ENCODE measurements around the gene MAGEA4. TPM values are rescaled to one million over a fixed set of nuclear protein-coding genes. Genes with fewer than 3 reads are reported as not detected.

The MAGEA4 gene
- total and polyA plus RNA-seq, 2 donors (not counting 1 experiment from before 2014, with no cell fraction given): not detected

- Mint-ChIP-seq H3K4me1 (no peaks in the 10 kb centered on the region), H3K4me3 (no peak overlapping the region), H3K9me3 (ENCODE audit: insufficient read depth) (no peaks in the 10 kb centered on the region), H3K27me3 (peaks cover 3% of the 10 kb centered on the region), H3K27ac (no peak overlapping the region)
- TF ChIP-seq EZH2 (IDR thresholded peaks at IDR 0.05; ENCODE audit: borderline replicate concordance, insufficient read depth, low read depth, low read length, poor library complexity, severe bottlenecking): no peak
- TF ChIP-seq, protein P1, sequence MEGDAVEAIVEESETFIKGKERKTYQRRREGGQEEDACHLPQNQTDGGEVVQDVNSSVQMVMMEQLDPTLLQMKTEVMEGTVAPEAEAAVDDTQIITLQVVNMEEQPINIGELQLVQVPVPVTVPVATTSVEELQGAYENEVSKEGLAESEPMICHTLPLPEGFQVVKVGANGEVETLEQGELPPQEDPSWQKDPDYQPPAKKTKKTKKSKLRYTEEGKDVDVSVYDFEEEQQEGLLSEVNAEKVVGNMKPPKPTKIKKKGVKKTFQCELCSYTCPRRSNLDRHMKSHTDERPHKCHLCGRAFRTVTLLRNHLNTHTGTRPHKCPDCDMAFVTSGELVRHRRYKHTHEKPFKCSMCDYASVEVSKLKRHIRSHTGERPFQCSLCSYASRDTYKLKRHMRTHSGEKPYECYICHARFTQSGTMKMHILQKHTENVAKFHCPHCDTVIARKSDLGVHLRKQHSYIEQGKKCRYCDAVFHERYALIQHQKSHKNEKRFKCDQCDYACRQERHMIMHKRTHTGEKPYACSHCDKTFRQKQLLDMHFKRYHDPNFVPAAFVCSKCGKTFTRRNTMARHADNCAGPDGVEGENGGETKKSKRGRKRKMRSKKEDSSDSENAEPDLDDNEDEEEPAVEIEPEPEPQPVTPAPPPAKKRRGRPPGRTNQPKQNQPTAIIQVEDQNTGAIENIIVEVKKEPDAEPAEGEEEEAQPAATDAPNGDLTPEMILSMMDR (IDR thresholded peaks at IDR 0.05): no peak
- Histone ChIP-seq H3K4me1 (ENCODE audit: control insufficient read depth in 2 of 2, insufficient read depth in 2 of 2, low read length in 2 of 2) (no peaks in the 10 kb centered on the region), H3K4me3 (ENCODE audit: control extremely low read depth in 1 of 5, extremely low read depth in 1 of 5, insufficient read depth in 1 of 5, low read depth in 2 of 5, low read length in 4 of 5) (no peak overlapping the region), H3K9me3 (ENCODE audit: control extremely low read depth in 1 of 3, control insufficient read depth in 2 of 3, insufficient read depth in 1 of 3, low read length in 2 of 3) (no peaks in the 10 kb centered on the region), H3K36me3 (replicated peaks in 1 of 2; ENCODE audit: control extremely low read depth in 1 of 2, control insufficient read depth in 1 of 2, extremely low read depth in 1 of 2, insufficient read depth in 2 of 2, low read length in 1 of 2) (no peaks in the 10 kb centered on the region), H3K9ac (ENCODE audit: low read length) (no peak overlapping the region), H3K4me2 (replicated peaks; ENCODE audit: low read depth, low read length, poor library complexity, severe bottlenecking) (no peak overlapping the region), H3K27me3 (replicated peaks in 1 of 4; ENCODE audit: control extremely low read depth in 1 of 4, control insufficient read depth in 3 of 4, insufficient read depth in 4 of 4, low read length in 3 of 4) (no peaks in the 10 kb centered on the region), H3K79me2 (ENCODE audit: control insufficient read depth, insufficient read depth, low read length) (no peaks in the 10 kb centered on the region), H2AFZ (ENCODE audit: insufficient read depth, low read depth, low read length, poor library complexity, severe bottlenecking) (no peak overlapping the region), H4K20me1 (ENCODE audit: control insufficient read depth, insufficient read depth, low read length, poor library complexity, severe bottlenecking) (no peaks in the 10 kb centered on the region), H3K27ac (ENCODE audit: low read length in 2 of 2) (no peak overlapping the region)
- DNase-seq (no peak), ATAC-seq (ENCODE audit: low read depth) (no peak)
- WGBS (ENCODE audit: insufficient coverage): 61% methylated on average over 5 of the region's 5 CpGs
- POLR2A ChIA-PET: no interaction called here
- CTCF ChIA-PET: no interaction called here
- intact Hi-C loops (cut with micrococcal nuclease): no loop called here
These were observed 37.2 kb upstream of the MAGEA4 start for GRCh38 chrX:151875270-151876026.

- ATAC-seq (ENCODE audit: low read depth): no peak
- H3K4me3 Mint-ChIP-seq: no peak overlapping the region
These were observed 34.1 kb upstream of the MAGEA4 start for GRCh38 chrX:151878574-151878973.

More at GRCh38 chrX:151878574-151878973, 34.1 kb upstream of the MAGEA4 start:
- intact Hi-C loops (cut with micrococcal nuclease): no loop called here
- Histone ChIP-seq H4K20me1 (ENCODE audit: control insufficient read depth, insufficient read depth, low read length, poor library complexity, severe bottlenecking) (no peaks in the 10 kb centered on the region), H3K9ac (ENCODE audit: low read length) (no peak overlapping the region), H3K4me3 (ENCODE audit: control extremely low read depth in 1 of 5, extremely low read depth in 1 of 5, insufficient read depth in 1 of 5, low read depth in 2 of 5, low read length in 4 of 5) (no peak overlapping the region), H3K27ac (ENCODE audit: low read length in 2 of 2) (no peak overlapping the region), H3K79me2 (ENCODE audit: control insufficient read depth, insufficient read depth, low read length) (no peaks in the 10 kb centered on the region), H3K9me3 (ENCODE audit: control extremely low read depth in 1 of 3, control insufficient read depth in 2 of 3, insufficient read depth in 1 of 3, low read length in 2 of 3) (no peaks in the 10 kb centered on the region), H3K27me3 (replicated peaks in 1 of 4; ENCODE audit: control extremely low read depth in 1 of 4, control insufficient read depth in 3 of 4, insufficient read depth in 4 of 4, low read length in 3 of 4) (no peaks in the 10 kb centered on the region), H3K36me3 (replicated peaks in 1 of 2; ENCODE audit: control extremely low read depth in 1 of 2, control insufficient read depth in 1 of 2, extremely low read depth in 1 of 2, insufficient read depth in 2 of 2, low read length in 1 of 2) (no peaks in the 10 kb centered on the region), H3K4me2 (replicated peaks; ENCODE audit: low read depth, low read length, poor library complexity, severe bottlenecking) (no peak overlapping the region), H3K4me1 (ENCODE audit: control insufficient read depth in 2 of 2, insufficient read depth in 2 of 2, low read length in 2 of 2) (no peaks in the 10 kb centered on the region), H2AFZ (ENCODE audit: insufficient read depth, low read depth, low read length, poor library complexity, severe bottlenecking) (no peak overlapping the region)
- no peak for TF ChIP-seq EZH2 (IDR thresholded peaks at IDR 0.05; ENCODE audit: borderline replicate concordance, insufficient read depth, low read depth, low read length, poor library complexity, severe bottlenecking)
- TF ChIP-seq, protein P1 (IDR thresholded peaks at IDR 0.05): no peak
- POLR2A ChIA-PET: no interaction called here
- Mint-ChIP-seq H3K4me1 (no peaks in the 10 kb centered on the region), H3K27me3 (peaks cover 3% of the 10 kb centered on the region), H3K27ac (no peak overlapping the region), H3K9me3 (ENCODE audit: insufficient read depth) (no peaks in the 10 kb centered on the region)
- WGBS (ENCODE audit: insufficient coverage): no CpG with 5 or more reads among the region's 8 CpGs
- no peak for DNase-seq
- CTCF ChIA-PET: no interaction called here
